ENCODE measurements around the gene COQ7.

GRCh38 chr16:19073863-19074262 is 6.4 kb downstream of the COQ7 start:
- no peak for TF ChIP-seq SUZ12 (IDR thresholded peaks at IDR 0.05; ENCODE audit: extremely low read depth, insufficient read depth, insufficient read length)
- TF ChIP-seq YY1 (IDR thresholded peaks at IDR 0.05; ENCODE audit: insufficient read depth, insufficient read length) = no peak
- TF ChIP-seq ZNF274 (IDR thresholded peaks at IDR 0.05; ENCODE audit: low read depth, low read length) = no peak
